HepG2 (cell line): ENCODE data around the gene KCNH8. TPM values are rescaled to one million over a fixed set of nuclear protein-coding genes. Genes with fewer than 3 reads are reported as not detected.

Experiments used
- ATAC-seq: fragments of 200-7000 bp; cut with Tn5 transposase; 3 replicates; pipeline ENCODE4 v1.9.1; 2020; ENCODE audit warnings: mild to moderate bottlenecking, moderate library complexity
- BruUV-seq: library from RNA; stranded (reverse); fragments of 400-500 nt; replicated peaks from 2 replicates; lab custom pipeline; 2021; lab: Mats Ljungman, UMichigan
- CTCF ChIA-PET: fragments of 300-600 bp; formaldehyde crosslinking; extraction: SDS; loops from one replicate; lab custom pipeline; 2021; ENCODE audit warnings: low total read pairs, inconsistent platforms, low intra/inter-chr PET ratio; lab: Yijun Ruan, JAX
- POLR2A ChIA-PET: fragments of 350-600 bp; sonication (Branson Sonifier 250); formaldehyde crosslinking; loops from one replicate; lab custom pipeline; 2020; ENCODE audit warnings: antibody characterized with exemption, inconsistent platforms; lab: Yijun Ruan, JAX
- DNase-seq: peaks from one replicate; pipeline ENCODE4 v3.0.0-alpha.2; 2015; ENCODE audit warnings: low spot score
- FAIRE-seq: peaks from 3 replicates; lab custom pipeline; 2011; peaks lifted over from hg19 to GRCh38; lab: Jason Lieb, UNC
- H2AFZ ChIP-seq: one replicate; pipeline ENCODE4 v1.6.1; 2011; ENCODE audit warnings: low read length, inconsistent platforms
- H3K27ac ChIP-seq: fragments of 300-600 bp; 3 replicates; pipeline ENCODE4 v1.8.0; 2011; ENCODE audit warnings: mixed run types, mild to moderate bottlenecking, mixed read lengths, low read length, inconsistent platforms; ENCODE audit not compliant: insufficient read depth; ENCODE audit errors: extremely low read length
- H3K27me3 ChIP-seq, 2 experiments: fragments of 200-600 bp in 1 of 2; 2 replicates in 1 of 2; 3 replicates in 1 of 2; pipeline versions ENCODE4 v1.6.0 to v1.8.0; 2011; ENCODE audit warnings: low read length in 2 of 2, mild to moderate bottlenecking in 2 of 2, moderate library complexity in 2 of 2, inconsistent platforms in 1 of 2; ENCODE audit not compliant: insufficient read depth in 2 of 2, control insufficient read depth in 1 of 2
- H3K36me3 ChIP-seq, 2 experiments: fragments of 200-600 bp in 1 of 2; replicated peaks in 1 of 2; 2 replicates in 1 of 2; 3 replicates in 1 of 2; pipeline versions ENCODE4 v1.5.1 to v1.8.0; 2011; ENCODE audit warnings: low read length in 2 of 2, inconsistent platforms in 1 of 2; ENCODE audit not compliant: insufficient read depth in 2 of 2, control insufficient read depth in 1 of 2
- H3K4me1 ChIP-seq: 2 replicates; pipeline ENCODE4 v1.5.1; 2012; ENCODE audit warnings: low read length, inconsistent platforms; ENCODE audit not compliant: insufficient read depth
- H3K4me2 ChIP-seq: 2 replicates; pipeline ENCODE4 v1.6.0; 2011; ENCODE audit warnings: low read depth, low read length, inconsistent platforms
- H3K4me3 ChIP-seq, 3 experiments: fragments of 200-600 bp in 1 of 3; sonication (generic), shearing (Covaris generic) in 1 of 3; replicated peaks in 1 of 3; 2 replicates each; pipeline ENCODE4 v1.5.1; 2011 to 2016; ENCODE audit warnings: low read length in 3 of 3, inconsistent platforms in 2 of 3, low read depth in 2 of 3, mild to moderate bottlenecking in 2 of 3, control low read depth in 1 of 3, mixed read lengths in 1 of 3; ENCODE audit not compliant: insufficient read depth in 1 of 3
- H3K79me2 ChIP-seq: one replicate; pipeline ENCODE4 v1.6.1; 2011; ENCODE audit warnings: low read length, inconsistent platforms; ENCODE audit not compliant: insufficient read depth
- H3K9ac ChIP-seq: 2 replicates; pipeline ENCODE4 v1.6.0; 2011; ENCODE audit warnings: mild to moderate bottlenecking, low read depth, low read length, inconsistent platforms; ENCODE audit not compliant: insufficient read depth
- H3K9me3 ChIP-seq: 2 replicates; pipeline ENCODE4 v1.5.1; 2012; ENCODE audit warnings: mild to moderate bottlenecking, low read length
- H4K20me1 ChIP-seq: 2 replicates; pipeline ENCODE4 v1.6.0; 2011; ENCODE audit warnings: inconsistent platforms, mild to moderate bottlenecking, low read length, moderate library complexity; ENCODE audit not compliant: insufficient read depth
- DPF2 ChIP-seq: sonication (generic); formaldehyde crosslinking; IDR thresholded peaks from 2 replicates; pipeline ENCODE4 v1.4.0; 2020; ENCODE audit warnings: mild to moderate bottlenecking, low read depth, missing genetic modification reagents, borderline replicate concordance
- MATR3 ChIP-seq: sonication (generic); formaldehyde crosslinking; IDR thresholded peaks from 2 replicates; pipeline ENCODE4 v1.4.0; 2020; ENCODE audit warnings: missing genetic modification reagents
- SRSF4 ChIP-seq: fragments of 200-400 bp; formaldehyde crosslinking; IDR thresholded peaks from one replicate; pipeline ENCODE4 v1.6.1; 2018; ENCODE audit warnings: mild to moderate bottlenecking, low read depth, low read length, moderate library complexity; ENCODE audit not compliant: poor library complexity, severe bottlenecking
- TCF12 ChIP-seq, 2 experiments: fragments of 450-650 bp in 1 of 2; sonication (generic) in 1 of 2; formaldehyde crosslinking in 1 of 2; IDR thresholded peaks; 2 replicates each; pipeline versions ENCODE4 v1.6.1 to v1.8.0; 2017 to 2022; ENCODE audit warnings: antibody characterized with exemption in 1 of 2, mild to moderate bottlenecking in 1 of 2, missing genetic modification reagents in 1 of 2, moderate library complexity in 1 of 2
- TERF1 ChIP-seq: sonication (generic); formaldehyde crosslinking; IDR thresholded peaks from 2 replicates; pipeline ENCODE4 v1.8.0; 2022; ENCODE audit warnings: mild to moderate bottlenecking, missing genetic modification reagents, moderate library complexity
- YEATS4 ChIP-seq: sonication (generic); formaldehyde crosslinking; IDR thresholded peaks from 2 replicates; pipeline ENCODE4 v1.4.0; 2020; ENCODE audit warnings: missing genetic modification reagents, borderline replicate concordance
- ZBTB26 ChIP-seq: IDR thresholded peaks from 2 replicates; pipeline ENCODE4 v1.6.1; 2016; ENCODE audit warnings: missing compliant biosample characterization, missing genetic modification reagents, borderline replicate concordance
- ZKSCAN5 ChIP-seq: sonication (generic); formaldehyde crosslinking; IDR thresholded peaks from 2 replicates; pipeline ENCODE4 v1.5.1; 2020; ENCODE audit warnings: mild to moderate bottlenecking, missing genetic modification reagents
- ZNF746 ChIP-seq: sonication (generic); formaldehyde crosslinking; IDR thresholded peaks from 2 replicates; pipeline ENCODE4 v1.8.0; 2022; ENCODE audit warnings: mild to moderate bottlenecking, missing genetic modification reagents
- ZNF773 ChIP-seq: sonication (generic); formaldehyde crosslinking; IDR thresholded peaks from 2 replicates; pipeline ENCODE4 v1.4.0; 2020; ENCODE audit warnings: missing genetic modification reagents, borderline replicate concordance
- WGBS: methylation state at CpG from one replicate; pipeline ENCODE4 v1.1.6; 2017; ENCODE audit warnings: low lambda C conversion rate; 5-methylcytosine and 5-hydroxymethylcytosine counted together
- in situ Hi-C: cut with HindIII; loops from 2 replicates; pipeline ENCODE4 v1.10.0; 2017; ENCODE audit warnings: low pct_unique_long_range_greater_than_20kb; ENCODE audit not compliant: extremely low pct_ligation_motif_present
- intact Hi-C: fragments of 100-400 bp; cut with micrococcal nuclease; formaldehyde crosslinking; loops from one replicate; pipeline ENCODE4 v1.10.0; 2022; ENCODE audit not compliant: unreplicated experiment
- polyA plus RNA-seq, 8 experiments: library from polyadenylated mRNA; depleted of rRNA in 3 of 8; stranded (reverse) in 7 of 8; unstranded in 1 of 8; fragments of >200 nt; fragmentation: Illumina TruSeq in 4 of 8; extraction: Trizol in 4 of 8; gene quantifications; 2 replicates each; pipeline versions ENCODE4 v1.2.1 to v1.2.3, GENCODE V29; 2011 to 2016; ENCODE audit warnings: low read depth in 4 of 8, missing spikeins in 1 of 8, mixed read lengths in 1 of 8; ENCODE audit not compliant: insufficient read depth in 1 of 8
- total RNA-seq, 5 experiments: library from RNA; depleted of rRNA; stranded (reverse); fragments of >200 nt; fragmentation: Illumina TruSeq; extraction: Trizol; gene quantifications; 2 replicates each; pipeline ENCODE4 v1.2.3, GENCODE V29; 2016; ENCODE audit warnings: low read depth in 1 of 5
- TF ChIP-seq, protein P1 (sequence below): sonication (generic); formaldehyde crosslinking; IDR thresholded peaks from 2 replicates; pipeline ENCODE4 v1.4.0; 2020; ENCODE audit warnings: missing genetic modification reagents
- TF ChIP-seq, protein P2 (sequence below): sonication (generic); formaldehyde crosslinking; IDR thresholded peaks from 2 replicates; pipeline ENCODE4 v1.8.0; 2022; ENCODE audit warnings: missing genetic modification reagents, low read depth, mild to moderate bottlenecking, borderline replicate concordance

KCNH8 gene
- total and polyA plus RNA-seq, 2 of the 13 experiments (the other 11 are each of a cell fraction or from before 2014, with no cell fraction given): 0.04 TPM; not detected in 1

DNA sequence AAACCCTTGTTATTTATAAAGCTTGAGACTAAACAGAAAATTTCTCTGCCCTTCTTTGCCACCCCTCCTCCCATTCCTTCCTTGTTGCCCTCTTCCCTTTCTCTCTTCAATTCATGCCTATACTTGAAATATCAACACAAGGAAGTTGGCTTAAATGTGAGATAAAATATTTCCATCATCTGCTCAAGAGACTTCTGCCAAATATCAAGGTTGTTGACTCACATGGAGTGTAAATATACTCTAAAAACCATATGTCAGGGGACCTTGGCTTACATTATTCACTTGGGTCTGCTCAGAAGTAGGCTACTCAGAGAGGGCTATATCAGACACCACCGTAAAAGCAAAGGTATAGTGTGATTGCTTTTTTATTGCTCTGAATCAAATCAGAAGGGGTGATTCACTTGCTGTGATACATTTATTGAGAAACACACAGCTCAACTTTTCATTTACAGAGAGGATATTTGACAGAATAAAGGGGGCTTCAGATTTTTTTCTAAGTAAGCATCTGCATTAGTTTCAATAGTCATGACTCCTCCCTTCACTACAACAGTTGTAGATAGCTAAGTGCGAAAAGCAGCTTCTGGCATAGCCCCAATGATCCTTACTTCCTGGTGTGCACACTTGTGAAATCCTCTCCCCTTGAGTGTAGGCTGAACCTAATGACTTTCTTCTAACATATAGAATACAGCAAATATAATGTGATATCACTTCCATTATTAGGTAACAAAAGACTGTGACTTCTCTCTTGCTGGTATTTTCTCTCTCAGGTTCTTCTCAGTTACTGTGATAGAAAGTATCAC is 399.6 kb downstream of the KCNH8 start:
- WGBS: 3% methylated on average over 2 of the region's 2 CpGs
- in situ Hi-C loops: loop anchor here (25.0 kb wide), 1 partner anchor 486 kb away; no protein-coding TSS in a partner anchor

GRCh38 chr3:19559724-19560442 is 411.6 kb downstream of the KCNH8 start:
- H3K4me3 ChIP-seq: no peak overlapping the region
- H3K4me1 ChIP-seq: no peaks in the 10 kb centered on the region
- FAIRE-seq: no peak
- in situ Hi-C loops (no loop called here), intact Hi-C loops (no loop called here)
- peaks cover 62% of the 10 kb centered on the region for H3K9me3 ChIP-seq
- WGBS: 9% methylated on average over 4 of the region's 4 CpGs
- no TSS peak for BruUV-seq
- ChIA-PET POLR2A (no interaction called here), CTCF (no interaction called here)
- H4K20me1 ChIP-seq: no peaks in the 10 kb centered on the region
- DNase-seq: no peak
- ATAC-seq: no peak
- no peak overlapping the region for H2AFZ ChIP-seq
- H3K79me2 ChIP-seq: no peaks in the 10 kb centered on the region
- H3K9ac ChIP-seq: no peak overlapping the region
- no peak overlapping the region for H3K27ac ChIP-seq
- H3K36me3 ChIP-seq: no peaks in the 10 kb centered on the region
- no peak overlapping the region for H3K4me2 ChIP-seq
- H3K27me3 ChIP-seq: no peaks in the 10 kb centered on the region
- no peak for TF ChIP-seq MATR3 (CRISPR knock-in tag)
- TF ChIP-seq ZBTB26 (CRISPR knock-in tag): no peak
- TF ChIP-seq YEATS4 (CRISPR knock-in tag): no peak
- TF ChIP-seq TERF1 (CRISPR knock-in tag): no peak
- TF ChIP-seq, protein P1, sequence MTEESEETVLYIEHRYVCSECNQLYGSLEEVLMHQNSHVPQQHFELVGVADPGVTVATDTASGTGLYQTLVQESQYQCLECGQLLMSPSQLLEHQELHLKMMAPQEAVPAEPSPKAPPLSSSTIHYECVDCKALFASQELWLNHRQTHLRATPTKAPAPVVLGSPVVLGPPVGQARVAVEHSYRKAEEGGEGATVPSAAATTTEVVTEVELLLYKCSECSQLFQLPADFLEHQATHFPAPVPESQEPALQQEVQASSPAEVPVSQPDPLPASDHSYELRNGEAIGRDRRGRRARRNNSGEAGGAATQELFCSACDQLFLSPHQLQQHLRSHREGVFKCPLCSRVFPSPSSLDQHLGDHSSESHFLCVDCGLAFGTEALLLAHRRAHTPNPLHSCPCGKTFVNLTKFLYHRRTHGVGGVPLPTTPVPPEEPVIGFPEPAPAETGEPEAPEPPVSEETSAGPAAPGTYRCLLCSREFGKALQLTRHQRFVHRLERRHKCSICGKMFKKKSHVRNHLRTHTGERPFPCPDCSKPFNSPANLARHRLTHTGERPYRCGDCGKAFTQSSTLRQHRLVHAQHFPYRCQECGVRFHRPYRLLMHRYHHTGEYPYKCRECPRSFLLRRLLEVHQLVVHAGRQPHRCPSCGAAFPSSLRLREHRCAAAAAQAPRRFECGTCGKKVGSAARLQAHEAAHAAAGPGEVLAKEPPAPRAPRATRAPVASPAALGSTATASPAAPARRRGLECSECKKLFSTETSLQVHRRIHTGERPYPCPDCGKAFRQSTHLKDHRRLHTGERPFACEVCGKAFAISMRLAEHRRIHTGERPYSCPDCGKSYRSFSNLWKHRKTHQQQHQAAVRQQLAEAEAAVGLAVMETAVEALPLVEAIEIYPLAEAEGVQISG (CRISPR knock-in tag): no peak
- no peak for TF ChIP-seq ZNF746 (CRISPR knock-in tag)

More for the DNA sequence above, 399.6 kb downstream of the KCNH8 start:
- TF ChIP-seq ZKSCAN5 (CRISPR knock-in tag) (no peak), SRSF4 (no peak), ZNF773 (CRISPR knock-in tag) (no peak), DPF2 (CRISPR knock-in tag) (no peak), TCF12 (IDR thresholded peaks at IDR 0.05) (no peak), TCF12 (CRISPR knock-in tag; IDR thresholded peaks at IDR 0.05) (no peak)
- TF ChIP-seq, protein P2, sequence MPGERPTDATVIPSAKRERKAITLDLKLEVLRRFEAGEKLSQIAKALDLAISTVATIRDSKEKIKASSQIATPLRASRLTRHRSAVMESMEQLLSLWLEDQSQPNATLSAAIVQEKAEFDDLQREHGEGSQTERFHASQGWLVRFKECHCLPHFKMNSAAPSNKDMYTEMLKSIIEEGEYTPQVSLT (CRISPR knock-in tag): no peak
- TF ChIP-seq, all 625 proteins: peak for 0
- BruUV-seq: no TSS peak
- Histone ChIP-seq H2AFZ (no peak overlapping the region), H3K27ac (no peak overlapping the region), H3K9me3 (peaks cover 21% of the 10 kb centered on the region), H3K36me3 (no peaks in the 10 kb centered on the region), H3K4me1 (no peaks in the 10 kb centered on the region), H3K79me2 (no peaks in the 10 kb centered on the region), H3K4me3 (no peak overlapping the region), H4K20me1 (no peaks in the 10 kb centered on the region), H3K9ac (no peak overlapping the region), H3K27me3 (no peaks in the 10 kb centered on the region), H3K4me2 (no peak overlapping the region)
- ChIA-PET POLR2A (no interaction called here), CTCF (no interaction called here)
- ATAC-seq: no peak
- FAIRE-seq: no peak
- no peak for DNase-seq
- intact Hi-C loops: no loop called here
